ENCODE data around the gene RNU1-2. TPM values are rescaled to one million over a fixed set of nuclear protein-coding genes. Genes with fewer than 3 reads are reported as not detected.
A peak's percentile ranks its signal among the peaks of the same experiment; 100 is the strongest.
"Not testable (repeated sequence)": the region's sequence is repeated elsewhere in the genome, so short reads cannot be mapped to it uniquely, and the experiment has no call there.

Gene RNU1-2
- 1,000 to 10,000 TPM; 2,483 to 3,611 TPM for total RNA-seq
- polyA plus RNA-seq (2013, experiment 1 of 2): 11,872 TPM
- polyA plus RNA-seq (2013, experiment 2 of 2): 14,577 TPM
- long read RNA-seq, experiment 1: 0 reads
- long read RNA-seq, experiment 2: 0 reads
- long read RNA-seq, experiment 3, partial matches to known transcripts: 0 of 2 reads
- long read RNA-seq, experiment 3, other reads (novel, unspliced or antisense): 0 of 2 reads
- long read RNA-seq, experiment 4: 0 reads

DNA sequence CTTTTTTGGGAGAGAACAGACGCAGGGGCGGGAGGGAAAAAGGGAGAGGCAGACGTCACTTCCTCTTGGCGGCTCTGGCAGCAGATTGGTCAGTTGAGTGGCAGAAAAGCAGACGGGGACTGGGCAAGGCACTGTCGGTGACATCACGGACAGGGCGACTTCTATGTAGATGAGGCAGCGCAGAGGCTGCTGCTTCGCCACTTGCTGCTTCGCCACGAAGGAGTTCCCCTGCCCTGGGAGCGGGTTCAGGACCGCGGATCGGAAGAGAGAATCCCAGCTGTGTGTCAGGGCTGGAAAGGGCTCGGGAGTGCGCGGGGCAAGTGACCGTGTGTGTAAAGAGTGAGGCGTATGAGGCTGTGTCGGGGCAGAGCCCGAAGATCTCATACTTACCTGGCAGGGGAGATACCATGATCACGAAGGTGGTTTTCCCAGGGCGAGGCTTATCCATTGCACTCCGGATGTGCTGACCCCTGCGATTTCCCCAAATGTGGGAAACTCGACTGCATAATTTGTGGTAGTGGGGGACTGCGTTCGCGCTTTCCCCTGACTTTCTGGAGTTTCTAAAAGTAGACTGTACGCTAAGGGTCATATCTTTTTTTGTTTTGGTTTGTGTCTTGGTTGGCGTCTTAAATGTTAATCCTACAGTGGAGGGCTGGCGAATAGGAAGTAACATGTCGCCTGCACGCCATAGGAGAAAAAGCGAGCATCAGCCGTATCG, at the start of gene RNU1-2:
Gene RNU1-2 (plus strand): TSS at position 383 of the 718 bp plus-strand sequence.
- not testable (repeated sequence) for H3K4me1 Mint-ChIP-seq
- WGBS, 2 experiments (ENCODE audit: insufficient coverage in 1 of 2, insufficient read length in 1 of 2): 0% methylated on average over 1 to 17 of the region's 39 CpGs

DNA sequence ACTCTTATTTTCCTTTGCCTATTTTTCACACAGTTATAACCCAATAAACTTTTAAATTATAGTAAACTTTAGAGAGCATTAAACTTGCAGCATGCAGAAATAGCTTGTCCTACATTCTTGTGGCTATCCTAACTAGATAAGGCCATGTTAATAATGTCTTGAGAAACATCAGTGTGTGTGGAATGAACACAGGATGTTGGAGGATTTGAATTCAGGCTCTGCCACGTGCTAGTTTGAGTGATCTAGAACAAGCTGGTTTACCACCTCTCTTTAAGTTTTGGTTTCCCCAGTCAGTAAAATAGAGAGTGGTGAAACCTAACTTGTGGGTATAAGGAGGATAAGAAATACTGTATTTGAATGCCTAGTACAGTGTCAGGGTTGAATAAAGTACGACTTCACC, 39.6 kb upstream of the RNU1-2 start:
- not testable (repeated sequence) for H3K9me3 Mint-ChIP-seq; H3K27ac ChIP-seq (ENCODE audit: low read depth, low read length)

More for the DNA sequence above, at the start of gene RNU1-2:
- Histone ChIP-seq H3K9ac (ENCODE audit: extremely low read depth, low read length, poor library complexity, severe bottlenecking) (peak within 1 kb of the TSS; percentile 77), H3K4me3 (ENCODE audit: low read length) (peak within 1 kb of the TSS; percentile 71), H3K27ac (ENCODE audit: low read depth, low read length) (peak within 1 kb of the TSS; percentile 97)
- H3K27me3 ChIP-seq (ENCODE audit: control insufficient read depth, insufficient read depth, low read length, poor library complexity, severe bottlenecking); H3K9me3 ChIP-seq (ENCODE audit: control insufficient read depth, low read length); H3K36me3 ChIP-seq (ENCODE audit: control insufficient read depth, insufficient read depth, low read length); H3K4me1 ChIP-seq (ENCODE audit: control insufficient read depth, insufficient read depth, low read length); H3K36me3 Mint-ChIP-seq (ENCODE audit: low read depth); H3K27me3 Mint-ChIP-seq (ENCODE audit: insufficient read depth); H3K9me3 Mint-ChIP-seq: not testable (repeated sequence)
- Mint-ChIP-seq H3K27ac (peak within 1 kb of the TSS; percentile 100), H3K4me3 (peak within 1 kb of the TSS; percentile 58)
- peak; percentile 87 for DNase-seq

DNA sequence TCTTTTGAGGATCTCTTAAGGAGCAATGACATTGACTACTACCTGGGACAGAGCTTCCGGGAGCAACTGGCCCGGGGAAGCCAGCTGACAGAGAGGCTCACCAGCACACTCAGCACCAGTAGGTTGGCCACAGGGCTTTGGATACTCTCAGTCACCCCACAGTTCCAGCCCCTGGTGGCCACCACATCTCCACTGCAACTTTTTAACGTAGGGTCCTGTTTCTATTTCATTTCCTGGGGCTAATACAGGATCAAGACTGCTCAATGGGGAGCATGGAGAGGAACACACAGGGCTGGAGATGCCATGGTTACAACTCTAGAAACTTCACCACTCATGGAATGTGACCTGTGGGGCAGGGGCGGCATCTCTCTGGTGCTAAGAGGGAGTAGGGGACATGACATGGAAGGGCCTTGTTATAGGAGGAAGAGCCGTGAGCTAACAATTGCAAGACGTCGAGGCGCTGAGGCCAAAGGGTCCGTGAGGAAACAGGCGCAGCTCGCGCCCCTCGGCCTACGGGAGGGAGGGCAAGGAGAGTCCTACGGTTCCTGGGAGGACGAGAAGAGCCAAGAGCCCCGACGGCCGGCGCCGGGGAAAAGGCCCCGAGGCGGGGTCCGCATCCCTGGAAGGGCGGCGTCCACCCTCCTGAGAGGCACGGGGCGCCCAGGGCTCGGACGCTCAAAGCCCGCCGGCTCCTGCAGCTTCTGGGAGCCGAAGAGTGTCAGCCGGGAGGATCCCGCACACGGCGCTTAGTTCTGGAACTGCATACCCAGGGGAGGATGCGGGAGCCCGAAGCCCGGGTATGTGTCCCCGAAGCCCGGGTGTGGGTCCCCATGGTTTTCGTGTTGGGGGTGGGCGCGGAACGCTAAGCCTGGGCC, 36.4 kb upstream of the RNU1-2 start:
- not testable (repeated sequence) for H3K27me3 ChIP-seq (ENCODE audit: control insufficient read depth, insufficient read depth, low read length, poor library complexity, severe bottlenecking); H3K9me3 ChIP-seq (ENCODE audit: control insufficient read depth, low read length); H3K27me3 Mint-ChIP-seq (ENCODE audit: insufficient read depth); H3K27ac ChIP-seq (ENCODE audit: low read depth, low read length); H3K36me3 Mint-ChIP-seq (ENCODE audit: low read depth); H3K4me3 ChIP-seq (ENCODE audit: low read length); H3K4me1 ChIP-seq (ENCODE audit: control insufficient read depth, insufficient read depth, low read length); H3K9ac ChIP-seq (ENCODE audit: extremely low read depth, low read length, poor library complexity, severe bottlenecking); H3K36me3 ChIP-seq (ENCODE audit: control insufficient read depth, insufficient read depth, low read length); H3K4me1 Mint-ChIP-seq; H3K9me3 Mint-ChIP-seq
- H3K27ac Mint-ChIP-seq: peak overlapping the region; percentile 65
- TF ChIP-seq, protein P1, sequence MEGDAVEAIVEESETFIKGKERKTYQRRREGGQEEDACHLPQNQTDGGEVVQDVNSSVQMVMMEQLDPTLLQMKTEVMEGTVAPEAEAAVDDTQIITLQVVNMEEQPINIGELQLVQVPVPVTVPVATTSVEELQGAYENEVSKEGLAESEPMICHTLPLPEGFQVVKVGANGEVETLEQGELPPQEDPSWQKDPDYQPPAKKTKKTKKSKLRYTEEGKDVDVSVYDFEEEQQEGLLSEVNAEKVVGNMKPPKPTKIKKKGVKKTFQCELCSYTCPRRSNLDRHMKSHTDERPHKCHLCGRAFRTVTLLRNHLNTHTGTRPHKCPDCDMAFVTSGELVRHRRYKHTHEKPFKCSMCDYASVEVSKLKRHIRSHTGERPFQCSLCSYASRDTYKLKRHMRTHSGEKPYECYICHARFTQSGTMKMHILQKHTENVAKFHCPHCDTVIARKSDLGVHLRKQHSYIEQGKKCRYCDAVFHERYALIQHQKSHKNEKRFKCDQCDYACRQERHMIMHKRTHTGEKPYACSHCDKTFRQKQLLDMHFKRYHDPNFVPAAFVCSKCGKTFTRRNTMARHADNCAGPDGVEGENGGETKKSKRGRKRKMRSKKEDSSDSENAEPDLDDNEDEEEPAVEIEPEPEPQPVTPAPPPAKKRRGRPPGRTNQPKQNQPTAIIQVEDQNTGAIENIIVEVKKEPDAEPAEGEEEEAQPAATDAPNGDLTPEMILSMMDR (conservative IDR thresholded peaks at IDR 0.05): peak; percentile 61
- peak; percentile 63 for DNase-seq
- H3K4me3 Mint-ChIP-seq: peak overlapping the region; percentile 65
- 29% methylated on average over 14 of the region's 46 CpGs; no CpG with 5 or more reads in 1 of the 2 experiments for WGBS, 2 experiments (ENCODE audit: insufficient coverage in 1 of 2, insufficient read length in 1 of 2)

More for the DNA sequence above, 39.6 kb upstream of the RNU1-2 start:
- H3K4me1 Mint-ChIP-seq; H3K4me1 ChIP-seq (ENCODE audit: control insufficient read depth, insufficient read depth, low read length); H3K36me3 ChIP-seq (ENCODE audit: control insufficient read depth, insufficient read depth, low read length); H3K4me3 ChIP-seq (ENCODE audit: low read length); H3K36me3 Mint-ChIP-seq (ENCODE audit: low read depth); H3K9ac ChIP-seq (ENCODE audit: extremely low read depth, low read length, poor library complexity, severe bottlenecking); H3K27me3 Mint-ChIP-seq (ENCODE audit: insufficient read depth); H3K27ac Mint-ChIP-seq; H3K27me3 ChIP-seq (ENCODE audit: control insufficient read depth, insufficient read depth, low read length, poor library complexity, severe bottlenecking); DNase-seq; H3K4me3 Mint-ChIP-seq; H3K9me3 ChIP-seq (ENCODE audit: control insufficient read depth, low read length): not testable (repeated sequence)
- 92% methylated on average over 1 of the region's 2 CpGs; no CpG with 5 or more reads in 1 of the 2 experiments for WGBS, 2 experiments (ENCODE audit: insufficient coverage in 1 of 2, insufficient read length in 1 of 2)

DNA sequence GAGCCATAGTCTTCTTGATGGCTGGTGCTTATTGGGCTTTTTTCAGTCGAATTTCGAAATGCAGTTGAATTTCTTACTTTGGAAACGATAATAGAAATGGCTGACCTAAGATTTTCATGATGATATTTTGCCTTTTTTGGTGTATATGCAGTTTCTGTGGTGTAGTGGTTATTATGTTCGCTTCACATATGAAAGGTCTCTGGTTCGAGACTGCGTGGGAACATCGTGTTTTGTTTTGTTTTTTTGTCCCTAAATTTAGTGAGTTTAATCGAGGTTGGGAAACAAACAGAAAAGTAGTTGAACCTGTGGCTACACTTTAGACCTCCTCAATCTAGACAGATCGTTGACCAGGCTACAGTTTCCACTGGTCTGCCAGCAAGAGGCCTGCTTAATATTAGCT, 35.7 kb upstream of the RNU1-2 start:
- H3K36me3 ChIP-seq (ENCODE audit: control insufficient read depth, insufficient read depth, low read length); H3K27ac ChIP-seq (ENCODE audit: low read depth, low read length); H3K9me3 ChIP-seq (ENCODE audit: control insufficient read depth, low read length); H3K9me3 Mint-ChIP-seq; H3K27ac Mint-ChIP-seq; H3K27me3 Mint-ChIP-seq (ENCODE audit: insufficient read depth); H3K4me1 ChIP-seq (ENCODE audit: control insufficient read depth, insufficient read depth, low read length); H3K4me3 ChIP-seq (ENCODE audit: low read length); H3K9ac ChIP-seq (ENCODE audit: extremely low read depth, low read length, poor library complexity, severe bottlenecking); H3K27me3 ChIP-seq (ENCODE audit: control insufficient read depth, insufficient read depth, low read length, poor library complexity, severe bottlenecking); H3K4me1 Mint-ChIP-seq; DNase-seq; H3K36me3 Mint-ChIP-seq (ENCODE audit: low read depth): not testable (repeated sequence)
- 50% methylated on average over 6 of the region's 9 CpGs; no CpG with 5 or more reads in 1 of the 2 experiments for WGBS, 2 experiments (ENCODE audit: insufficient coverage in 1 of 2, insufficient read length in 1 of 2)
- H3K4me3 Mint-ChIP-seq: peak overlapping the region; percentile 39

DNA sequence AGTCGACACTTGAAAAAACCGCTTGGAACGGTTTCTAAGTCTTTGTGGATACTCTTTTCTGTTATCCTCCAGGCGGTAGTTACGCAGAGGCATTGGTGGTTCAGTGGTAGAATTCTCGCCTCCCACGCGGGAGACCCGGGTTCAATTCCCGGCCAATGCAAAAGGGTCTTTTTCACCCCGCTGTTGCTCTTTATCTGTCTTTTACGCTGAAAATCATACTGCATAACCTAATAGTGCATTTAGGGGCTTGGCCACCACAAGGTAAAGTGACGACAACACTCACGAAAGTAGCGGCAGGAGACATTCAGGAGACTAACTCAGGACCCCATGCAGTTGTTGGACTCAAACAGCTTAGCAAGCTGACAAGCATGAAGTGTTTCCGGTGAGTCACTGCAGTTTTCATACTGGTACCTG, 33.9 kb upstream of the RNU1-2 start:
- peak; percentile 89 for DNase-seq

DNA sequence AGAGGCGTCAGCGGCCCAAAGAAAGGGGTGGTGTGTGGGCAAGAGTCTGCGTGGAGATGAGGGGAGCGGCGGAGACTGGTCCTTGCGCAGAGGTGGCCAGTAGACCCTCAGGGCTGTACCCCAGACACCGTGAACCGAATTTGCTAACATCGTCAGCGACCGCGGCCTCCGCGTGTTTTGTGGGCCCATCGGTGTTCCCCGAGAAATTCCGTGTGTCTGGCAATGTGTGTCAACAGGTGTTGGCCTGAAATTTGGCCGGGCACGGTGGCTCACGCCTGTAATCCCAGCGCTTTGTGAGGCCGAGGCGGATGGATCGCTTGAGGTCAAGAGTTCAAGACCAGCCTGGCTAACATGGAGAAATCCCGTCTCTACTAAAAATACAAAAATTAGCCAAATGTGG, 33.4 kb upstream of the RNU1-2 start:
- H3K27ac Mint-ChIP-seq; H3K27ac ChIP-seq (ENCODE audit: low read depth, low read length); H3K36me3 ChIP-seq (ENCODE audit: control insufficient read depth, insufficient read depth, low read length); H3K27me3 Mint-ChIP-seq (ENCODE audit: insufficient read depth); H3K9ac ChIP-seq (ENCODE audit: extremely low read depth, low read length, poor library complexity, severe bottlenecking); H3K4me1 ChIP-seq (ENCODE audit: control insufficient read depth, insufficient read depth, low read length); H3K36me3 Mint-ChIP-seq (ENCODE audit: low read depth); H3K9me3 Mint-ChIP-seq; H3K4me3 ChIP-seq (ENCODE audit: low read length); H3K27me3 ChIP-seq (ENCODE audit: control insufficient read depth, insufficient read depth, low read length, poor library complexity, severe bottlenecking); H3K4me3 Mint-ChIP-seq; H3K4me1 Mint-ChIP-seq; H3K9me3 ChIP-seq (ENCODE audit: control insufficient read depth, low read length): not testable (repeated sequence)
- WGBS, 2 experiments (ENCODE audit: insufficient coverage in 1 of 2, insufficient read length in 1 of 2): 97 to 98% methylated on average over 12 to 22 of the region's 25 CpGs
- DNase-seq: peak; percentile 49

More for the DNA sequence above, 33.9 kb upstream of the RNU1-2 start:
- not testable (repeated sequence) for H3K4me3 ChIP-seq (ENCODE audit: low read length); H3K4me3 Mint-ChIP-seq; H3K9me3 Mint-ChIP-seq; H3K27ac ChIP-seq (ENCODE audit: low read depth, low read length); H3K36me3 Mint-ChIP-seq (ENCODE audit: low read depth); H3K4me1 ChIP-seq (ENCODE audit: control insufficient read depth, insufficient read depth, low read length); H3K9ac ChIP-seq (ENCODE audit: extremely low read depth, low read length, poor library complexity, severe bottlenecking); H3K27me3 Mint-ChIP-seq (ENCODE audit: insufficient read depth); H3K27ac Mint-ChIP-seq; H3K9me3 ChIP-seq (ENCODE audit: control insufficient read depth, low read length); H3K27me3 ChIP-seq (ENCODE audit: control insufficient read depth, insufficient read depth, low read length, poor library complexity, severe bottlenecking); H3K36me3 ChIP-seq (ENCODE audit: control insufficient read depth, insufficient read depth, low read length); H3K4me1 Mint-ChIP-seq
- 20 to 31% methylated on average over 2 to 10 of the region's 16 CpGs for WGBS, 2 experiments (ENCODE audit: insufficient coverage in 1 of 2, insufficient read length in 1 of 2)
